ENCODE measurements around the gene MTX1.
"Not testable (repeated sequence)": the region's sequence is repeated elsewhere in the genome, so short reads cannot be mapped to it uniquely, and the experiment has no call there.

MTX1 gene

DNA sequence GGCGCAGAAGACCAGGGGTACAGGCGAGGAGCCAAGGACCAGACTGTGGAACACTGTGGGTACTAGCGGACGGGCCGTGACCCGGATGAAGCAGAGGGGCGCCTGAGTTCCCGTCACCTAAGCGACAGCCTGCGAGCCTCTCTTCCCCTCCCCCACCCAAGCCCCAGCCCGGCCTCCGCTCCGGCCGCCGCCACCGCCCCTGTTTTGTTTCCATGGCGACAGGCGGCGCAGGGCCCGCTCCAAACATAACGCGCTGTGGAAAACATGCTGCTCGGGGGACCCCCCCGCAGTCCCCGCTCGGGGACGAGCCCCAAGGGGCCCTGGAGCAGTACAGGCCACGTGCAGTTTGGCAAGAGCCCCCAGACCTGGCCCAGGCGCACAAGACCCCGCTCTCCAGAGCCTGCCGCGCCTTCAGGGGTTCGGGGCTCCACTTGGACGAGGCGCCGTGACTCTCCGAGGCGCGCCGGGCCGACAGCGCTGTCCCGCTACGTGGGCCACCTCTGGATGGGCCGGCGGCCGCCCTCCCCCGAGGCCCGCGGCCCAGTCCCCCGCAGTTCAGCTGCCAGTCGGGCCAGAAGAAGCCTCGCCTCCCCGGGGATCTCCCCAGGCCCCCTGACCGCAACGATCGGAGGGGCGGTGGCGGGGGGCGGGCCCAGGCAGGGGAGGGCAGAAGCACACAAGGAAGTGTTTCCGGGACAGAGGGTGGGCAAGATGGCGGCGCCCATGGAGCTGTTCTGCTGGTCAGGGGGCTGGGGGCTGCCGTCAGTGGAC, at the start of gene MTX1:
Gene MTX1 (plus strand): TSS at position 155 of the 771 bp plus-strand sequence. CDS start 110 bp downstream, at position 265.
- peak; percentile 95 for DNase-seq

GRCh38 chr1:155158991-155159390, 49.5 kb upstream of the MTX1 start:
- DNase-seq, result no peak

DNA sequence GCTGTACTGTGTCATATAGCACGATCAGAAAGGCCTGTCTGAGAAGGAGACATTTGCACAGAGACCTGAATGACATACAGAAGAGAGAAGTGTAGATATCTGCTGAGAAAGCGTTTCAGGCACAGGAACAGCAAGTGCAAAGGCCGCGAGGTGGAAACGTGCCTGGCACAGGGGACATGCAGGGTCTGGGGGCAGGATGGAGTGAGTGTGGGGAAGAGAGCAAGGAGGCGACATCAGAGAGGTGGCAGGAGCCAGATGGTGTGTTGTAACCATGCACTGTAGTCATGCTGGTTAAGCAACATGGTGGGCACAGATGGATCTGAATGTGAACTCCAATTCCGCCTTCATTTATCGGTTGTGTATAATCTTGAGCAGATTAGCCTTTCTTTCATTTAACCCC, 48.4 kb upstream of the MTX1 start:
- DNase-seq, result no peak

- not testable (repeated sequence) for DNase-seq
These were observed 45.9 kb upstream of the MTX1 start for GRCh38 chr1:155162631-155163030.

GRCh38 chr1:155163785-155164184, 44.7 kb upstream of the MTX1 start:
- DNase-seq, result not testable (repeated sequence)

DNA sequence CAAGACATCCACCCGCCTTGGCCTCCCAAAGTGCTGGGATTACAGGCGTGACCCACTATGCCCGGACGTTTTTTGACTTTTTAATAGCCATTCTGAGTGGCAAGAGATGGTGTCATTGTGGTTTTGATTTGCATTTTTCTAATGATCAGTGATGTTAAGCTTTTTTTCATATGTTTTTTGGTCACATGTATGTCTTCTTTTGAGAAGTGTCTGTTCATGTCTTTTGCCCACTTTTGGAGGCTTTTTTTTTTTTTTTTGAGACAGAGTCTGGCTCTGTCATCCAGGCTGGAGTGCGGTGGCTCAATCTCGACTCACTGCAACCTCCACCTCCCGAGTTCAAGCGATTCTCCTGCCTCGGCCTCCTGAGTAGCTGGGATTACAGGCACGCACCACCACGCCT, 43.9 kb upstream of the MTX1 start:
- DNase-seq, result not testable (repeated sequence)

GRCh38 chr1:155166051-155166470, 42.4 kb upstream of the MTX1 start:
- DNase-seq, result no peak

DNA sequence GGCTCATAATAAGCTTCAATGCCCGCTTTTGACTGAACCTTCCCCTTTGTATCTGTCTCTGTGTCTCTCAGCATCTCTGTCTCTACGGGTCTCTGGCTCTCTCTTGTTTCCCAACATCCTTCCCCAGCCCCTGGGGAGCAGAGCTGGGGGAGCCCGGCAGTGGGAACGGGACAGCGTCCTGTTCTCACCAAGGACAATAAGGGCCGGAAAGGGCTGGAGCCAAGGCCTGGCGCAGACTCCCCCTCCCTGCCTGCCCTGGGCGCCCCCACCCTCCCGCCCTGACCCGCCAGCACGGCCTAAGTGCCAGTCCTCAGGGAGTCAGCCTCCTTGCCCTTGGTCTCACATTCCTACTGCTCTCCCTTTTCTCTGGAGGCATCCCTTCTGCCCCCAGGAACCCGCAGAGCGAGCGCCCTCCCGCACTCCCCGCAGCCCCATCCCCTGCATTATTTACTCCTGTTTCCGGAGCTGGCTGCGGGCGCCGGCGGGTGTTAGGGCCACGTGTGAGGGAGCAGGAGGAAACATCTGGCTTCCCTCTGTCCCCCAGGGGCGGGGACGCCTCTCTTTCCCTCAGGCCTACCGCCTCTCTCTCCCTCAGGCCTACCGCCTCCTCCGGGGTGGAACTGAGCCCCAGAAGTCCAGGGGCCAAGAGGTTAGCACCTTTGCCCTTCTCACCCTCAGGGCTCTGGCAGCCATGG, 41.9 kb upstream of the MTX1 start:
- no peak for DNase-seq

DNA sequence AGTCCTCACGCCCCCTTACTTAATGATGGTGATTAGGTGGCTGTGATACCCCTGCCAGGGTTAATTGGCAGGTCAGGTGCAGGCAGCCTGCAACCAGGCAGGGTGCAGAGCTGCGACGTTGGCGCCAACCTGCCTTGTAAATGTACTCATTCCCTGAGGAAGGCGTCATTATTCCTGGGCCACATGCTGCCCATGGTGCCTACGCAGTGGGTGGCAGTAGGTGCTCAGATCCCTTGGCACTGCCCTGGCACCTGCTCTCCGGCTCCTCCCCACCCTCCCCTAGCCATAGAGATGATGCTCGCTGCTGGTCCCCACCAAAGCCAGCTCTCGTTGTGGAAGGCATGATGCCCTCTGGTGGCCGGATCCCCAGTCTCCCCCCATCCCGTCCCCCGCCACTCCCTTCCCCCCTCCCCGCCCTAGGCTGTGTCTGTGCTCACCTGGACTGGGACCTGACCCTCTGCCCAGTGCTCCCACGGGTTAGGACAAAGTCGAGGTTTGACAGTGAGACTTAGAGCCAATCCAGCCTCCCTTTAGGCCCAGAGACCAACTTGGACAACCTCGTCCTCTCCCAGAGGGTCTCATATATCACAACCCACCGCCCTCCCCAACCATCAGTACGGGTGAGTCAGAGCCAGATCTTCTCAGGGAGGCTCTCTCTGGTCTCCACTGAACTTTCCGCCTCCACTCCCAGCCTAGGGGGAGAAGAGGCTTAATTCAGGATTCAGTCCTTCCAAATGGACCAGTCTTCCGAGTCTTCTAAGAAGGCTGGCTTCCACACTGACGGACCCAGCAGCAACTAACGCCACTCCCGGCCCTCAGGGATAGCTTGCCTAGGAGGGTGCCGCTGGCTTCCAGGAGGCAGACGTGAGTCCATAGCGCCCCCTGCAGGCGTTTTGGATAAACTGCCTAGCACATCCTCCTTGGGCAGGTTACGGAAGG, 41.1 kb upstream of the MTX1 start:
- peak; percentile 93 for DNase-seq

- not testable (repeated sequence) for DNase-seq
These were observed 40.4 kb upstream of the MTX1 start for GRCh38 chr1:155168105-155168445.

GRCh38 chr1:155168456-155169210, 39.9 kb upstream of the MTX1 start:
- DNase-seq, result no peak

DNA sequence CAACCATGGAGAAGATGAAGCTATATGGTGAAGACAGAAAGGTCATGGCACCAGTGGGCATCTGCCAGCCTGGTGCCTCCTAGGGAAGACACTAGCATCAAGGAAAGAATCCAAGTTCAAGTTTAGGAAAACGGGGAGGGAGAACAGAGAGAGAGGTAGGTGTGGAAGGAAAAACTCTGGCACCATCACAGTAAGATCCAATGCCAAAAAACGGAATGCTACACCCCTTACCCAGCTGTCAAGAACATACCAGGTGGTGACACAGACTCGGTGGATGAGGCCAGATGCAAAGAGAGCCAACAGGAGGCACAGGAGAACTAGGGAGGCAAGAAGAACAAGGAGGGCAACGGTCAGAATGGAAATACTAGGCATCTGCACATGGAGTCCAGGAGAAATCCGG, 39.0 kb upstream of the MTX1 start:
- DNase-seq, result no peak

DNA sequence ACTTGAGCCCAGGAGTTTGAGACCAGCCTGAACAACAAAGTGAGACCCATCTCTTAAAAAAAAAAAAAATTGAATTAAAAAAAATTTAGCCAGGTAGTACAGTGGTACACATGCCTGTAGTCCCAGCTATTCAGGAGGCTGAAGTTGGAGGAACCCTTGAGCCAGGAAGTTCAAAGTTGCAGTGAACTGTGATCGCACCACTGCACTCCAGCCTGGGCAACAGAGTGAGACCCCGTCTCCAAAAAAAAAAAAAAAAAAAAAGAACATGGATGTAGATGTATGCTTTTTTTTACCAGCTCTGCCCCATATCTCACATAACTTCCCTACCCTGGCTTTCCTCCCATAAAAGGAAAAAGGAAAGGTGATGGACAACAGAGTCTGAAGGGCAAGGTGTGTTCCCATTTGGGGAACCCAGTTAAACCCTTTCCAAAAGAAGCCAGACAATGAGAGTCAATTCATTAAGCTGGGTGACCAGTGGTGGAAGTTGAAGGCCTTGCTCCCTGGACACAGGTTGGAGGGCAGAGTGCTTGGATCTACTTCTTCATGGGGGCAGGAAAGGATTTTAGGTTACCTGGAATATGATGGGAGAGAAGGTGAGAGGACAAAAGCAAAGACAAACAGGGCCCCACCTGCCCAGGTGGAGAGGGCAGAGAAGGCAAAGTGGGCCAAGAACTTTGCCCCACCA, 38.3 kb upstream of the MTX1 start:
- no peak for DNase-seq

GRCh38 chr1:155170806-155171205, 37.7 kb upstream of the MTX1 start:
- DNase-seq, result no peak

GRCh38 chr1:155171836-155172731, 36.4 kb upstream of the MTX1 start:
- no peak for DNase-seq

DNA sequence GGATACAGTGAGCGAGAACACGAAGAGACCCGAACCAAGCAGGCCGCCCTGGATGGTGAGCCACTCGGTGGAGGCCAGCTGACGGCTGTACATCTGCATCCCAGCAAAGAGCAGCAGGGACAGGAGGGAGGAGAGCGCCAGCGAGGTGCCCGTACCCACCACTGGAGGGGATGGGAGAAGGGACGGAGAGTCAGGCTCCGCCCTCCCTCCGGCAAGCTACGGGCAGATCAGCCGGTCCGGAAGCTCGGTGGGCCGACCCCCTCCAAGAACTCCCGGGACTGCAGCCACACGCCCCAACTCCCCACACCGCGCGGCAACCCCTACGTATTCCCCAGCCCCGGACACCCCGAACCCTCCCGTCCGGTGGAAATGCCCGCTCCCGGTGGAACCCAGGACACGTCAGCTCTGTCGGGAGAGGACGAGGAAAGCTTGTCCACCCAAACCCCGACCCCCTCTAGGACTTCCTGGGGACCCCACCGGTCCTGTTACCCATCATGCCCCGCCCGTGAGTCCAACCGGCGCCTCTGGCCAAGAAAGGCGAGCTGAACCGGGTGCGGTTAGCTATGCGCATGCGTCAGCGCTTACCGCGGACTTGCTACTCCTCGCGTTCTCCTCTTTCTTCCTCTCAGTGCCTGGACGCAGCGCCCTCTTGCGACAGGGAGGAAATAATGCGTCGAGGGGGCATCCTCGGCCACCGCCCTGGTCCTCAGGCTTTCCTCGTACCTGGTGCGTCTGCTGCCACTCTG, 35.6 kb upstream of the MTX1 start, which contains the start of gene KRTCAP2:
Gene KRTCAP2 (minus strand): TSS at position 573 of the 746 bp plus-strand sequence. CDS start 80 bp downstream, at position 493.
- peak; percentile 98 for DNase-seq

DNA sequence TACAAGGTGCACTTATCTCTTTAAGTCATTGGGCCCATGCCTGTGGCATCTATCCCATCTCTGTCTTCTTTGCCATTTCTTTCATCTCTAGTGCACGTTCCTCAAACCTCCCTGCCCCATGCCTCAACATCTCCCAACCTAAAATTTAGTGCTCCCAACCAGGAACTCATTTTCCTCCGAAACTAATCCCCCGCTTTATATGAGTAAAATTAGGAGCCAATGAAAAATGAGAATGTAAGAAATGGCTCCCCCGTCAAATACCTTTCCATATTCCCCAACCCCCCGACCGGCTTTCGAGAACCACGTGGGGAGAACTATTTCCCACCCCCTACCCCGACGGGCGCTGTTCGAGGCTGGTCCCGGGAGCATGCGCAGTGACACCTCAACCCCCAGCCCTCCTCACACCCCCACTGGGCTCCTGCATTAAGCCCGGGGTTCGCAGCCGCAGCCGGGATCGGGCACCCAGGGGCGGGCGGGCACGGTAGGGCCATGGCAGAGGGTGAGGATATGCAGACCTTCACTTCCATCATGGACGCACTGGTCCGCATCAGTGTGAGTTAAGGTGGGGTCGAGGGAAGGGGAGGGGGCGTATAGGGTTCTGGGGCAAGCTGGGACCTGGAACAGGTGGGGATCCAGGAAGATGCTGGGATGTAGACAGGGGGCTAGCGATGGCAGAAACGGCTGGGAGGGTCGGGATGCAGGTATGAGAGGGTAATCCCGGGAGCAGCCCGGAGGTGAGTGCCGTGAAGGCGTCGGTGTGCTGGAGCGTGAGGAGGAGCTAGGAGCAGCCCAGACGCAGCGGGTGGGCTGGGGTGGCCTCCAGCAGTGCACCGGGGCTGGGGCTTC, 34.8 kb upstream of the MTX1 start, which contains the start of gene TRIM46:
Gene TRIM46 (plus strand): TSS at position 372 of the 846 bp plus-strand sequence. CDS start 118 bp downstream, at position 490.
- DNase-seq, result peak; percentile 89

Measured in DMS53 (cell line).